UCSD-AML1 (cell line): ENCODE results near the gene FHL3.
"Not testable (repeated sequence)": the region's sequence is repeated elsewhere in the genome, so short reads cannot be mapped to it uniquely, and the experiment has no call there.

Source experiments
- DNase-seq: peaks from one replicate; lab custom pipeline; 2025; ENCODE audit not compliant: unreplicated experiment; lab: John Stamatoyannopoulos, UW

FHL3 gene

DNA sequence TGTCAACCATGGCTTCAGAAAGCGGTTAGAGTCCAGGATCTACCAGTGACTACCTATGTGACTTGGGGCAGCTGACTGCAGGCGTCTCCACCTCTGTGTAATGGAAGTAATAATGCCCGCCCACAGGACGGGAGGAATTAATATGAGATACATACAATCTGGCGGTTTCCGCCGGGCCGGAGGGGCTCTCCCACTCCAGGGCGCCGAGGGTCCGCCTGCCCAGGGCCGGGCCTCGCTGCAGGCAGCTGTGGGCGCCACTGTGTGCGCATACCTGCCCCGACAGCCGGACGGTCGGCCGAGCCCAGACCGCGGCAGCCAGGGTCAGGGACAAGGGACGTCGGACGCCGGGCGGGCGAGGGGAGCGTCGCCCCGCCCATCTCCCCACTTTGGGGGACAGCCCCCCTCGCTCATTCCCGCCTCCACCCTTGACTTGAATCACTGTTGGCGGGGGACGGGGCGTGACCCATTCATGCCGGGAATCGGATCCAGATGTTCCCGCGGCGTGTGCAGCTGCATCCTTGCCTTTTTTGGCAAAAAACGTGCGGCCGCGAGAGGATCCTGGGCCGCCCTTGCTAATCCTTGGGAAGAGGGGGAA lies 9.5 kb downstream of the FHL3 start:
- no peak for DNase-seq

DNA sequence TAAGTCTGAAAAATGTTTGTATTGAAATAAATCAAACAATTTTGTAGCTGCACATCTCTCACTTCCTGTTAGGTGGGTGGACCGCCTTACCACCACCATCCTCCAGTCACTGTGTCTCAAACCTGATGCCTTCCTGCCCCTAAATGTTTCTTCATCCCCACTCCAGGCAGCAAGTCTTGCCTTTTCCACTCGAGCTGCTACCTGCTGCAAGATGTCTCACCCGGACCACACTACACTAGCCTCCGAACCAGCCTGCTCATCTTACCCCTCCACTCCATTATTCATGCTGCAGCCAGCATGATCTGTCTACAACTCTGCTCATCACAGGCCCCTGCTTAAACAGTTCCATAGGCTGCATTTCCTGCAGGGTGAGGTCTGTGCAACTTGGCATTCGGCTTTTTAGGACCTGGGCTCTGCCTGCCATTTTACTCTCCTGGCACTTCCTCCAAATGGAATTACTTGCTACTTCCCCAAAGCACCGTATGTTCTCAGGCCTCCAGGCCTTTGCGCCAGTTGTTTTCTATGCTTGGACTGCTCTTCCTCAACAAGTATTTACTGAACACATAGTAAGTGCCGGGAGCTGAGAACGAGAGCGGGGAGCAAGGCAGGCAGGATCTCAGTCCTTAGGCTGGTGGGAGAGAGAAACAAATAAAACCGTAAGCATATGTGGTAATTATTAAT lies 10.3 kb downstream of the FHL3 start:
- no peak for DNase-seq

DNA sequence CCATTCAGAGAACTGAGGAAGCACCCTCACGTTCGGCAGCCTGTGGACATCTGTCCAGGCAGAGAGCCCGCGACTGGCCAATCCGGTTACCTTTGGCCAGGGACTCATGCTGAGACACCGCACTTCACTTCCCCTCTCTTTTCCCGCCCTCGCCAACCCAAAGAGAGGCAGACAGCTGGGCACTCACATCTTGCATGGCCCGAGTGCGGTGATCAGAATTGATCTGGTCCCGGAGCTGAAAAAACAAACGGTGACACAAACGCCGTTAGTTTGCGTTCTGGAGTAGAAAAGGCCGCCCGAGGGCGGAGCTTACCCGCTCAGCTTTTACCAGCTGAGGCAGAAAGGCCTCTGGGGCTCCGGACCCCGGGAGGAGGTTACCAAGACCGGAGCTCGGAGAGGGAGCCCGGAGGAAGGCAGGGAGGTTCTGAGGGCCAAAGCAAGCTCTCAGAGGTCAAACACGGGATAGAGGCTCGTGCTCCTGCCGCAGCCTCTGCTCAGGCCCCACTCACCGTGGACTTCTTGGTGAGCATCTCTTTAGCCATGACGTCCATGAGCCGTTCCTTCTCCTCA lies 15.9 kb downstream of the FHL3 start:
- DNase-seq = no peak

DNA sequence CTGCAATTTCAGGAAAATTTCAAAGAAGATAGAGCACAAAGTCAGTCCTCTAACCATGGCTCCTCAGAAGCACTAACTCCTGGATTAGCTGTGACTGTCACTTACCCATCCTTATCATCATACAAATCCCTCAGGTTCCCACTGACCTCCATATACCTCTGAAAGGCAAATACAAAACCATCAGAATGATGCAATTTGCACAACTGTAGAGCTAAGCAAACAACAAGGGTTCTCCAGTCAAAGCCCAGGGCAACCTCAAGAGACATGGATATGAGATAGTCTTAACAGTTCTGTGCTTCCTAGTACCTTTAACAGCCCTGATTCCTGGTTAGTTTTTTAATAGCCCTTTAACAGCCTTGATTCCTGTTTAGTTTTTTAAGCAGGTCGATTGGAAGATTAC lies 17.6 kb downstream of the FHL3 start:
- no peak for DNase-seq

DNA sequence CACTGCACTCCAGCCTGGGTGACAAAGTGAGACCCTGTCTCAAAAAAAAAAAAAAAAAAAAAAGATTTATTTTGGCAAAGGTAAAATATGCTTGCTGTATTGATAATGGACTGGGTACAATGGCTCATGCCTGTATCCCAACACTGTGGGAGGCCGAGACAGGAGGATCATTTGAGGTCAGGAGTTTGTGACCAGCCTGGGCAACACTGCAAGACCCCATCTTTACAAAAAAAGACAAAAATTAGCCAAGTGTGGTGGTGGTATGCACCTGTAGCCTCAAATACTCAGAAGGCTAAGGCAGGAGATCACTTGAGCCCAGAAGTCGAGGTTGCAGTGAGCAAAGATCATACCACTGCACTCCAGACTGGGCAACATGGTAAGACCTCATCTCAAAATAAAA lies 21.8 kb downstream of the FHL3 start:
- no peak for DNase-seq

DNA sequence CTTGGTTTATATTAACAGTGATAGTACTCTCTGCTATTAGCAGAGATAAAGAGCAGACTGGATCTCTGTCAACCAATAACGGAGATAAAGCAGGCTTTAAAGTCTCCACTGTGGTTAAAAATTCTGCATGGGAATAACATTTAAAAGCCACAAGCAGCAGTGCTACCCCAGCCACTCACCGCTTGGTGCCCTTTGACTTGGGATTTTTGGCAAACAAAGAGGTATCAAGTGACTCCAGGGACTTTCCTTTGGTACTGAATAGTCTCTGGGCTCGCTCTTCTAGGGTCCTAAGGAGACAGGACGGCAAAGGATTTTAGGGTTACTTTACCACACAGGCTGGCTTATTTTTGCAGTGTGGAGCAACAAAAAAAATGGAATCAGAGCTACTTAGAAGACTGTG lies 26.8 kb downstream of the FHL3 start:
- DNase-seq = no peak

DNA sequence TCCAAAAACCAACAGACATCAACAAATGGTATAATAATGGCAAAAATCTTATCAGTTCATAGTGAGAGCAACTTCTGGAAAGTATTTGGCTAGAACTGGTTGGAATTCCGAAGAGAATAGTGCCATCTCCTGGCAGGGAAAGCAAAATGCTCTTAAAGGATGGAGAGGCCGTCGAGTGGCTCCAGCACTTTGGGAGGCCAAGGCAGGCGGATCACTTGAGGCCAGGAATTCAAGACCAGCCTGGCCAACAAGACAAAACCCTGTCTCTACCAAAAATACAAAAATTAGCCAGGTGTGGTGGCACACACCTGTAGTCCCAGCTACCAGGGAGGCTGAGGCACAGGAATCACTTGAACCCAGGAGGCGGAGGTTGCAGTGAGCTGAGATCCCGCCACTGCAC lies 30.2 kb downstream of the FHL3 start:
- not testable (repeated sequence) for DNase-seq

DNA sequence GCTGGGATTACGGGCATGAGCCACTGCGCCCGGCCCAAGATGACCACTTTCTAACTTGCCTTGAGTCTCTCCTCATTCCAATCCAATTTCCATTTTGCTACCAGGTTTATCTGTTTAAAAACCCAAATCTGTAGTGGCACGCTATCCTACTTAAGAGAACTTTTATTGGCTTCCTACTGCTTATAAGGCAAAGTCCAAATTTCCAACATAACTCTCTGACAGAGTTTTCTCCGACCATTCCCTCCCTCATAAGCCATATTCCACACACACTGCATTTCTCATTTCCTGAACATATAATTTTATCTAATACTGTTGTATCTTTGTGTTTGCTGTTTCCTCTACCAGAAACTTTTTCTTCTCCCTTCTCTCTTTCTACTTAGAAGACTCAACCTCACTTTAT lies 30.7 kb downstream of the FHL3 start:
- no peak for DNase-seq

DNA sequence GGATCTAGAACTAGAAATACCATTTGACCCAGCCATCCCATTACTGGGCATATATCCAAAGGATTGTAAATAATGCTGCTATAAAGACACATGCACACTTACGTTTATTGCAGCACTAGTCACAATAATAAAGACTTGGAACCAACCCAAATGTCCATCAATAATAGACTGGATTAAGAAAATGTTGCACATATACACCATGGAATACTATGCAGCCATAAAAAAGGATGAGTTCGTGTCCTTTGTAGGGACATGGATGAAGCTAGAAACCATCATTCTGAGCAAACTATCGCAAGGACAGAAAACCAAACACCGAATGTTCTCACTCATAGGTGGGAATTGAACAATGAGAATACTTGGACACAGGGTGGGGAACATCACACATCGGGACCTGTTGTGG lies 31.6 kb downstream of the FHL3 start:
- not testable (repeated sequence) for DNase-seq

DNA sequence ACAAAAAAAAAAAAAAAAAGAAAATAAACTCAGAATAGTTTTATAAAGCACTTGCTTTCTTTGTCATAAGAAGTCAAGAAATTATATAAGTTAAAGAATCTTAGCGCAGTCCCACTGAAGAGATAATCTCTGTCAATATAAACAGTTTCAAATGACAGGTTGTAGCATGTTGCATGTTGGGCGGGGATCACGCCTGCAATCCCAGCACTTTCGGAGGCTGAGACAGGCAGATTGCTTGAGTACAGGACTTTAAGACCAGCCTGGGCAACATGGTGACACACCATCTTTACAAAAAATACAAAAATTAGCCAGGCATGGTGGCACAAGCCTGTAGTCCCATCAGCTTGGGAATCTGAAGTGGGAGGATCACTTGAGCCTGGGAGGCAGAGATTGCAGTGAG lies 40.0 kb downstream of the FHL3 start:
- no peak for DNase-seq

DNA sequence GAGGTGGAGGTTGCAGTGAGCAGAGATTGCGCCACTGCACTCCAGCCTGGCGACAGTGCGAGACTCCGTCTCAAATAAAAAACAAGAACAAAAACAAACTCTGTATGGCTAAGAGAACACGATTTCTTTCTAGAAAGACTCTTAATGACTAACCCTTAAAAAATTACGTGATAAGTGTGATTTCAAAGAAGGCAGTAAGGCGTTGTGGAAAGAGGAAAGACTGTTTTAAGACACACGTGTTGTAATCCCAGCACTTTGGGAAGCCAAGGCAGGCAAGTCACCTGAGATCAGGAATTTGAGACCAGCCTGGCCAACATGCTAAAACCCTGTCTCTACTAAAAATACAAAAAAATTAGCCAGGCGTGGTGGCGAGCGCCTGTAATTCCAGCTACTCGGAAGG lies 41.2 kb downstream of the FHL3 start:
- not testable (repeated sequence) for DNase-seq

DNA sequence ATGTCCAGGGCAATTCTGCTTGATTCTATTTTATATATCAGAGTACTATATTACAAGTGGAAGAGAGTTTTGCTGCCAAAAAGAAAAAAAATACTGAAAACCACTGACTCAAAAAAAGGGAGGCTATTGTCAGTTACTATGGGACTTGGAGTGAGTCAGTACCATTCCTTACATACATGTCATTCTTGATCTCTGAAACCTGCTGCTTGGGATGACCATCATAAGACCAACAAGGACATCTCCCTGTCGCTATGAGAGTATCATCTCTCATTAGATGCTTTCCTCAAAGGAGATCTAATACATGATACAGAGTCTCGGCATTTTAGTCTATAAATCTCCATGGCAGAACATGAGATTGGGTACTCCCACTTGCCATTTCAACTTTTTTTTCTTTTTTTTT lies 46.6 kb downstream of the FHL3 start:
- no peak for DNase-seq

DNA sequence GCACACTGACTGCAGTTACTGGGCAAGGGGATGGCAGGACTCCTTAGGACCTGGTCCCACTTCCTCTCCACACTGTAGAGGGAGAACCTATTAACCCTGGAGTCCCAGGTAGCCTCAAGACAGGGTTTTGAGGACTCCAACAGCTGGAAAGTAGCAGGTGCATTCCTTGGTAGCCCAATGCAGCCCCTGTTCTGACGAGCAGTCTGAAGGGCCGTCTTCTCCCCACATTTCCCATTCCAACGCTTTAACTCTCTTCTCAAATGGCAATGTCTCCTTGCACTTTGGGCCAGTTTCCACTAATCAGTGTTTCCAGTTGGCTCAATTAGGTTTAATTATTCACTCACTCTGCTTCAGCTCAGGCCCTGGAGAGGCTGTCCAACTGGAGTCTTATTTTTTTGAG lies 49.6 kb downstream of the FHL3 start:
- no peak for DNase-seq

DNA sequence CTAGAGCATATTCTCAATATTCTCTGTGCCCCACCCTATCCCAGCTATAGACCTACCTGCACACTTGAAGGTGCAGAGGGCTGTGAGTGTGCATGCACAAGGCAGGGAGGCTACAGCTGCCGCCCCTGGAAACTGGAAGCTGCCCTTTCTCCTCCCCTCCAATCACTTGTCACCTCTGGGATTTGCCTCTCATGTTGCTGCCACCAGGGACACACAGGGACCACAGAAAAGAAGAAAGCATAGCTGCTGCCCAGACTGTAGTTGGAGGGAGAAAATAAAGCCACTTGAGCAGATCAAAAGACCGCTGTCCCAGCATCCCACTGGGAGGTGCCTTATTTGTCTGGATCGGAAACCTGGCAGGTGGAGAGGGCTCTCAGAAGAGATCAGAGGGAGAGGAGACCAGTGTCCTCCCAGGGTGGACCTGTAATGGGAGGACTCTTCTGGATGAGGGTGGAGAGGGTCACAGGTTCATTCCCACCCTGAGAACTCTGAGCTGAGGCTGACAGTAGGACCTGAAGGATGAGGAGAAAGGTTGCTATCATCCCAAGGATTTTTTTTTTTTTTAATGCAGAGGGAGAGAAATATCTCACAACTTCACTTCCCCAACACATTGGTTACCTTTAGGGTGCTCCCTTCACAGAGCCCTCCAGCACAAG lies 50.9 kb downstream of the FHL3 start:
- DNase-seq = no peak

DNA sequence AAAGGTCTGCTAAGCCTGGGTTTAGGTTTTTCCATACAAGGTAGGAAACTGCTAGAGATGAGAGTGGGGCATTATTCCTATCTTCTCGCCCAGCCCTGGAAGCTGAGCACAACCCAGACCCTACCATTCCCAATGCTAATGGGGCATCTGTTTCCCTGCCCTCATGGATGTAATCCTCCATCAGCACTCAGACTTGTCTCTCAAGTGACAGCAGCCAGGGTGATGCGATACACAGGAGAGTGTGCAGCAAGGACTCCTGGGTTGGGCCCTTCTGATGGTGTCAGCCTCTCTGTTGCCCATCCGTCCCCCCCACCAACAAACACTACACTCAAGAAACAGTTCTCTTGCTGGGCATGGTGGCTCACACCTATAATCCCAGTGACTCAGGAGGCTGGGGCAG lies 52.6 kb downstream of the FHL3 start:
- no peak for DNase-seq

DNA sequence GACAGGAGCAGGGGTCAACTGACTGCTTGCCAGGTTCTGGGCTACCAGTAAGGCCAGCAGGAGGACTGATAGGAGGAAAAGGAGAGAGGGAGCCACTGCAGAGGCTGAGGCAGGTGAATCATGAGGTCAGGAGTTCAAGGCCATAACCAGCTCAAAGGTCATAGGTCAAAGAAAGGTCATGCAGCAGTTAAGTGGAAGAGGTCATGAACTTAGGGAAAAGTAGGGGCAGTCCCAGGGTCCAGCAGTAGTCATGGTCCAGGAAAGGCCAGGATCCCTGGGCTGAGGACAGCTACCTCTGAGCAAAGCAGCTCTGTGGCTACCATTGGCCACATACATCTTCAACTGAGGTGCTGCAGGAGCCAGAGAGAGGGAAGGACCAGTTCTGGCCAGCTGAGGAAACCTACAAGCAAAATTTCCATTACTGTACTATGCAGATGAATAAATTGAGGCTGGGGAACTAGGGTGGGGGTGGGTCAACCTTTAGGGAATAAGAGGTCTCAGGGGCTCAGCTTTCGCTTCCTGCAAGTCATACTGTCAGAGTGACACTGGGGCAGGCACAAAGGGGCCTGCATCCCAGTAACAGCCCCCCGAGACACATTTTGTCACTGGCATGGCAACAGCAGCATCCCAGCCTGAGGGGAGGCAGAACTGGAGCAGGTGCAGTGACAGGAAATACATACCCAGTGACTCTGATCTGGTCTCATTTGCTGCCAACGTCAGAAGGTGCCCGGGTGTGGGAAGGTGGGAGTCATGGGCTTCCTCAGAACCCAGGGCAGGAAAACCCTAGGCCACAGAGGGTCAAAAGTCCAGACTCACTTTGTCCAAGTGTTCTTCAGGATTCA lies 53.3 kb downstream of the FHL3 start:
- DNase-seq = no peak

DNA sequence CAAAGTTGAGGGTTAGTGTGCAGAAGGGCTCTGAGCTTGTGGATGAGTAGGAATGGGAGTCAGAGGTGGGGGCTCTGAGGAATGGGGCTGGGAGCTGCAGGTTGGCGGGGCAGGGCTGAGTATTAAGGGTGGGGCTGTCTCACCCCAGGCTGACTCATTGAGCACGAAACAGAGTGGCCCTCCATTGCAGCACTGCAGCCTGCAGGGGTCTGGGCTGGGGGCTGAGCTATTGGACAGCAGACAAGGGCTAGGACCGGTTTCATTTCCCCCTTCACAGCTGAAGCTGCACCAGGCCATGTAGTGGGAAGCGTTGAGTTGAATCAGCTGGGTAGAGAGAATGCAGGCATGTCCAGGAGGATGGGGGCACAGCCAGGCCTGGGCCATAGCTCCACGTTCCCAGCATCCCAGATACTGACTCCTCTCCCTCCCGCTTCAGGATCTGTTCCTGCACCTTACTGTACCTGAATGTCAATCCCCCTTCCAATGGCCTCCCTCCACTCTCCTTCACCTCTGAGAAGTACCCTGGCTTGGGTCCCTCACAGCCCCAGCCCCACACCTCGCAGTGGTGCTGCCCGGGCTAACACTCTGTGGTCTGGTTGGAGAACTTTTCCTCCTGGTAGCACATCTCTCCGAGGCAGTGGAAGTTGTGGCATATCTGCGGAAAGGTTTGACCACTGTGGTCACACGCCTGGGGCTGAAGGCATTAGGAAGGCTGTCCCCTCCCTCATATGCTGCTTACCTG lies 54.1 kb downstream of the FHL3 start:
- DNase-seq = no peak

DNA sequence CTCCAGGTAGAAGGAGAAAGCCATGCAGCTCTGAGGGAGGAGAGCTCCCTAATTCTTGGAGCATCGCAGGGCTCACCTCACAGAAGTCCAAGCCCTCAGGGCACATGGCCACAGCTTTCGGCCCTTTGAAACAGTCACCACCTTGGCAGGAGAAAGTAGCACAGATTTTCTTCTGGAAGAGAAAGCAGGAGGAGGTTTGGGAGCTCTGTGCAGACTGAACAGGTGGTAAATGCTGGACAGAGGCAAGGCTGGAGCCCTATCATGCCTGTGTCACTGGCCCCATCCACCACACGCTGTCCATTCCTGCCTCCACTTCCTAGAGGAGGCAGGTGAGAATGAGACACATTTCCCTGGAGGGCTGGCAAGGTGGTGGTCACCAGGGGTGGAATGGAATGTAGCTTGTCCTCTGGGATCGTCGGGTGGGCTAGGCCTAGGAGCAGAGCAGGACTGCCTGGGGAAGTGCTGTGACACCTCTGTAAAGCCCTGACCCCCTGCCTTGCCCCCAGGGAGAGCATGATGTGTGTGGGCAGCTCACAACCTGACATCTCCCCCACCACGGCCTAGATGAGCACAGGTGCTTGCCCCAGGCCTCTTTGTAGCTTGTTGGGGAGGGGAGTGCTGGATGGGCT lies 55.7 kb downstream of the FHL3 start:
- no peak for DNase-seq

DNA sequence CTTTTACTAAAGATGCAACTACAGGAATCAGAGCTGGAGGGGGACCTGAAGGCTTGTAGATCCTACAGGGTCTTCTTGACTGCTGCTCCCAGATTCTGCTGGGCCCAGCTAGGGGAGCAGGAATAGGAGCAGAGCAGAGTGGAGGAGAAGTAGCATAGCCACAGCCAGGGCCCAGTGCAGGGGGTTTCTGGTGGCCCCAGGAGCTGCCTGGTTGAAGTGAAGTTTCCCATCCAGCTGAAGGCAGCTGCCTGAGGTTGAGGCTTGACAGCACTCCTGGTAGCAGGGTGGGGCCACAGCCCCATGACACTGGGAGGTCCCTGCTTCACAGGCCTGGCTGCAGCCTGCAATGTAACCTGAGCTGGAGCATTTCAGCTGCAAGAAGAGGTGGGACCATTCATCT lies 56.5 kb downstream of the FHL3 start:
- DNase-seq = no peak

DNA sequence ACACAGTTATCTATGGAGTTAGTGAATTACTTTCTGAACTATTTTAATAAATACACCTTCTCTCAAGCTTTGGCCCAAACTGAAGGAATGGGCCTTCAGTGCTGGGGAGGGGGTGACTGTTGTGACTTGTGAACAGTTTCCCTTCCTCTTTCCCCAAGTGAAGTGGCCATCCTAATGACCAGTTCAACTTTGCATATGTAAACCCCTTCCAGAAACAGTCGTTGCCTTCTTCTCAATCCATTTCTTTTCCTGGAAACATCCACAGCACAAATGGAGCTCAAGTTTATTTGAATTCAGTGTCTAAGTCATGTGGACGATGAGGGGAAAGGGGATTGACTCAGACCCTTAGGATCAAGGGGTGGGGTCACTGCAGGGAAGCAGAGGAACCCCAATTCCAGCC lies 57.1 kb downstream of the FHL3 start:
- no peak for DNase-seq
